ENCODE results near the gene CELSR1.

The CELSR1 gene

GRCh38 chr22:46352691-46353386 is 184.6 kb downstream of the CELSR1 start:
- peak; percentile 9; the same call in 2 of the 3 replicates for ATAC-seq
- TF ChIP-seq ISL1 (CRISPR knock-in tag; IDR thresholded peaks at IDR 0.05), result no peak
- no peak for TF ChIP-seq SNAI2 (CRISPR knock-in tag; IDR thresholded peaks at IDR 0.05)
- TF ChIP-seq ZNF565 (CRISPR knock-in tag; conservative IDR thresholded peaks at IDR 0.05; ENCODE audit: low read depth), result no peak
- TF ChIP-seq ARNTL (CRISPR knock-in tag; IDR thresholded peaks at IDR 0.05; ENCODE audit: borderline replicate concordance, low read depth), result no peak
- no peak for TF ChIP-seq ZFP3 (CRISPR knock-in tag; IDR thresholded peaks at IDR 0.05)
- TF ChIP-seq TOX (CRISPR knock-in tag; IDR thresholded peaks at IDR 0.05; ENCODE audit: borderline replicate concordance), result no peak
- TF ChIP-seq GLIS3 (CRISPR knock-in tag; IDR thresholded peaks at IDR 0.05), result no peak
- TF ChIP-seq TSHZ2 (CRISPR knock-in tag; IDR thresholded peaks at IDR 0.05), result no peak
- no peak for TF ChIP-seq CREB5 (CRISPR knock-in tag; IDR thresholded peaks at IDR 0.05; ENCODE audit: low read depth)
- TF ChIP-seq ZNF8 (CRISPR knock-in tag; IDR thresholded peaks at IDR 0.05), result no peak
- no peak for TF ChIP-seq BACH2 (CRISPR knock-in tag; IDR thresholded peaks at IDR 0.05; ENCODE audit: borderline replicate concordance)
- no peak for TF ChIP-seq ZNF70 (CRISPR knock-in tag; IDR thresholded peaks at IDR 0.05)
- no peak for TF ChIP-seq PPARA (CRISPR knock-in tag; IDR thresholded peaks at IDR 0.05; ENCODE audit: borderline replicate concordance)

DNA sequence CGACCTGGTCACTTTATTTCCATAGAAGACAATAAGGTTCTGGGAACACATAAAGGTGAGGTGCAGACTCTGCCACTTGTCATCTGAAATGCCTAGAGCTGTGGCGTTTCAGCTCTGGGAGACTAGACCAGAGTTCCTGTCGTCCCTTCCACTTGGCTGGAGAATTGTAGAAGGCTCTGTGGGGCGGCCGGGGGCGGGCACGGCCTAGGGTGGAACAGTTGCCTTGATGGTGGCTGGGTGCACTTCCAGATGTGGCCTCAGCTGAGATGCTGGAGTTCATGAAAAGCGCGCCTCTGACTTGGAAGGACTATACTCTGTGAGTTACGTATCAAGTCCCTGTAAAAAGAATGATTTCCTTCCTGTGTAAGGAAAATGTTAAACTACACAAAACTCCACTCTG is 185.1 kb downstream of the CELSR1 start:
- TF ChIP-seq ZC3H10 (CRISPR knock-in tag; IDR thresholded peaks at IDR 0.05) (no peak), ZNF565 (CRISPR knock-in tag; conservative IDR thresholded peaks at IDR 0.05; ENCODE audit: low read depth) (no peak), ZFP3 (CRISPR knock-in tag; IDR thresholded peaks at IDR 0.05) (no peak), BACH2 (CRISPR knock-in tag; IDR thresholded peaks at IDR 0.05; ENCODE audit: borderline replicate concordance) (no peak), TSHZ2 (CRISPR knock-in tag; IDR thresholded peaks at IDR 0.05) (no peak), ESRRG (CRISPR knock-in tag; IDR thresholded peaks at IDR 0.05) (no peak), OSR1 (CRISPR knock-in tag; IDR thresholded peaks at IDR 0.05) (no peak), TOX (CRISPR knock-in tag; IDR thresholded peaks at IDR 0.05; ENCODE audit: borderline replicate concordance) (no peak), ARNTL (CRISPR knock-in tag; IDR thresholded peaks at IDR 0.05; ENCODE audit: borderline replicate concordance, low read depth) (no peak), ZNF8 (CRISPR knock-in tag; IDR thresholded peaks at IDR 0.05) (no peak), POU6F1 (CRISPR knock-in tag; IDR thresholded peaks at IDR 0.05; ENCODE audit: borderline replicate concordance, low read depth) (no peak), SNAI2 (CRISPR knock-in tag; IDR thresholded peaks at IDR 0.05) (no peak), ZFP30 (CRISPR knock-in tag; IDR thresholded peaks at IDR 0.05) (no peak), TCF4 (CRISPR knock-in tag; IDR thresholded peaks at IDR 0.05; ENCODE audit: borderline replicate concordance) (no peak), CSDC2 (CRISPR knock-in tag; IDR thresholded peaks at IDR 0.05) (no peak), ISL1 (CRISPR knock-in tag; IDR thresholded peaks at IDR 0.05) (no peak), GLIS3 (CRISPR knock-in tag; IDR thresholded peaks at IDR 0.05) (no peak), CREB5 (CRISPR knock-in tag; IDR thresholded peaks at IDR 0.05; ENCODE audit: low read depth) (no peak)
- TF ChIP-seq, protein P1, sequence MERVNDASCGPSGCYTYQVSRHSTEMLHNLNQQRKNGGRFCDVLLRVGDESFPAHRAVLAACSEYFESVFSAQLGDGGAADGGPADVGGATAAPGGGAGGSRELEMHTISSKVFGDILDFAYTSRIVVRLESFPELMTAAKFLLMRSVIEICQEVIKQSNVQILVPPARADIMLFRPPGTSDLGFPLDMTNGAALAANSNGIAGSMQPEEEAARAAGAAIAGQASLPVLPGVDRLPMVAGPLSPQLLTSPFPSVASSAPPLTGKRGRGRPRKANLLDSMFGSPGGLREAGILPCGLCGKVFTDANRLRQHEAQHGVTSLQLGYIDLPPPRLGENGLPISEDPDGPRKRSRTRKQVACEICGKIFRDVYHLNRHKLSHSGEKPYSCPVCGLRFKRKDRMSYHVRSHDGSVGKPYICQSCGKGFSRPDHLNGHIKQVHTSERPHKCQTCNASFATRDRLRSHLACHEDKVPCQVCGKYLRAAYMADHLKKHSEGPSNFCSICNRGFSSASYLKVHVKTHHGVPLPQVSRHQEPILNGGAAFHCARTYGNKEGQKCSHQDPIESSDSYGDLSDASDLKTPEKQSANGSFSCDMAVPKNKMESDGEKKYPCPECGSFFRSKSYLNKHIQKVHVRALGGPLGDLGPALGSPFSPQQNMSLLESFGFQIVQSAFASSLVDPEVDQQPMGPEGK (CRISPR knock-in tag; IDR thresholded peaks at IDR 0.05; ENCODE audit: borderline replicate concordance), result no peak
- TF ChIP-seq, protein P2, sequence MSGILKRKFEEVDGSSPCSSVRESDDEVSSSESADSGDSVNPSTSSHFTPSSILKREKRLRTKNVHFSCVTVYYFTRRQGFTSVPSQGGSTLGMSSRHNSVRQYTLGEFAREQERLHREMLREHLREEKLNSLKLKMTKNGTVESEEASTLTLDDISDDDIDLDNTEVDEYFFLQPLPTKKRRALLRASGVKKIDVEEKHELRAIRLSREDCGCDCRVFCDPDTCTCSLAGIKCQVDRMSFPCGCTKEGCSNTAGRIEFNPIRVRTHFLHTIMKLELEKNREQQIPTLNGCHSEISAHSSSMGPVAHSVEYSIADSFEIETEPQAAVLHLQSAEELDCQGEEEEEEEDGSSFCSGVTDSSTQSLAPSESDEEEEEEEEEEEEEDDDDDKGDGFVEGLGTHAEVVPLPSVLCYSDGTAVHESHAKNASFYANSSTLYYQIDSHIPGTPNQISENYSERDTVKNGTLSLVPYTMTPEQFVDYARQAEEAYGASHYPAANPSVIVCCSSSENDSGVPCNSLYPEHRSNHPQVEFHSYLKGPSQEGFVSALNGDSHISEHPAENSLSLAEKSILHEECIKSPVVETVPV (CRISPR knock-in tag; IDR thresholded peaks at IDR 0.05), result no peak
- no peak for ATAC-seq
